ENCODE measurements around the gene CHD3.

DNA sequence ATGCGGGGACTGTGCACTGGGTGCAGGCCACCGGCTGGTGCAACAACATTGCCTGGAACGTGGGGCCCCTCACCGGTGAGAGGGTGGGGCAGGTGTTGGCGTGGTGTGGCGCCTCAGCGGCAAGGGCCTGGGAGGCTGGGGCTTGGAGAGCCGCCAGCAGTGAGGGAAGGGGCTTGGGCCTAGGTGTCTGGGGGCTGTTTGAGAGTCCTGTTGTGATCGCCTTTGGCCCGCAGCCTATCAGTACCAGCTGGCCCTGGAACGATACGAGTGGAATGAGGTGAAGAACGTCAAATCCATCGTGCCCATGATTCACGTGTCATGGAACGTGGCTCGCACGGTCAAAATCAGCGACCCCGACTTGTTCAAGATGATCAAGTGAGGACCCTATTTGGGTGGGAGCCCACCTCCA is 36.3 kb upstream of the CHD3 start:
- no peak for TF ChIP-seq TCF7L2 (IDR thresholded peaks at IDR 0.05; ENCODE audit: low read depth, low read length)
- TF ChIP-seq CTCF (IDR thresholded peaks at IDR 0.05), result no peak
- TF ChIP-seq SIN3A (IDR thresholded peaks at IDR 0.05; ENCODE audit: borderline replicate concordance, insufficient read depth, low read depth, low read length), result no peak
- TF ChIP-seq POLR2AphosphoS5 (IDR thresholded peaks at IDR 0.05; ENCODE audit: low read depth, low read length), result no peak
